Lung (tissue), 12 donors: ENCODE results near the gene RBM8A. TPM values are rescaled to one million over a fixed set of nuclear protein-coding genes. Genes with fewer than 3 reads are reported as not detected.

Experiments
- ATAC-seq: fragments of 200-7000 bp; cut with Tn5 transposase; one replicate; pipeline ENCODE4 v1.9.1; 2020; ENCODE audit warnings: moderate number of reproducible peaks; ENCODE audit not compliant: insufficient read depth, low FRiP score
- DNase-seq, 3 donors: peaks; one replicate each; pipeline ENCODE4 v3.0.0-alpha.2; 2013 to 2017
- H3K27ac ChIP-seq, 2 donors: one replicate each; pipeline ENCODE4 v1.5.1; 2013; ENCODE audit warnings: mild to moderate bottlenecking in 2 of 2, moderate library complexity in 2 of 2, control low read depth in 1 of 2, inconsistent platforms in 1 of 2, low read depth in 1 of 2, low read length in 1 of 2
- H3K27me3 ChIP-seq, 3 donors: one replicate each; pipeline ENCODE4 v1.5.1; 2013; ENCODE audit warnings: low read length in 2 of 3; ENCODE audit not compliant: control insufficient read depth in 3 of 3, insufficient read depth in 3 of 3
- H3K36me3 ChIP-seq, 4 donors: one replicate each; pipeline ENCODE4 v1.5.1; 2013; ENCODE audit warnings: low read length in 4 of 4, mild to moderate bottlenecking in 1 of 4, moderate library complexity in 1 of 4; ENCODE audit not compliant: control insufficient read depth in 4 of 4, insufficient read depth in 4 of 4
- H3K4me1 ChIP-seq, 5 donors: one replicate each; pipeline ENCODE4 v1.5.1; 2013; ENCODE audit warnings: low read length in 5 of 5, mild to moderate bottlenecking in 2 of 5, moderate library complexity in 1 of 5; ENCODE audit not compliant: control insufficient read depth in 5 of 5, insufficient read depth in 5 of 5
- H3K4me3 ChIP-seq: one replicate; pipeline ENCODE4 v1.5.1; 2013; ENCODE audit warnings: mild to moderate bottlenecking, control low read depth, moderate library complexity
- H3K9ac ChIP-seq, 2 donors: one replicate each; pipeline ENCODE4 v1.5.1; 2013; ENCODE audit warnings: low read length in 2 of 2, control low read depth in 1 of 2; ENCODE audit not compliant: insufficient read depth in 1 of 2
- H3K9me3 ChIP-seq, 4 donors: one replicate each; pipeline ENCODE4 v1.5.1; 2013; ENCODE audit warnings: low read length in 3 of 4, mild to moderate bottlenecking in 1 of 4, moderate library complexity in 1 of 4; ENCODE audit not compliant: control insufficient read depth in 4 of 4, insufficient read depth in 3 of 4
- WGBS, 2 donors: extraction: QIAGEN DNeasy Blood & Tissue Kit; methylation state at CpG; one replicate each; pipeline ENCODE4 v1.1.7; 2013; 5-methylcytosine and 5-hydroxymethylcytosine counted together
- polyA plus RNA-seq, 2 donors: library from polyadenylated mRNA; stranded (reverse); fragments of 200-250 nt; gene quantifications; one replicate each; pipeline ENCODE4 v1.2.1, GENCODE V29; 2013
- total RNA-seq, 2 donors: library from RNA; depleted of rRNA in 1 of 2; stranded (reverse); fragments of >200 nt in 1 of 2; gene quantifications; one replicate each; pipeline ENCODE4 v1.2.1, GENCODE V29; 2014 to 2021
- TF ChIP-seq, protein P1 (sequence below): IDR thresholded peaks from 2 replicates; pipeline ENCODE4 v1.5.1; 2012; ENCODE audit warnings: mild to moderate bottlenecking; ENCODE audit errors: control extremely low read depth, extremely low read depth
- donor health status: control.
- donor health status: control.
- donor health status: Bipolar disorder and iron deficiency.
- donor health status: healthy.
- donor health status: DM: yes; HTN: yes; CAD: no.

Gene RBM8A
- total and polyA plus RNA-seq, 4 donors, result 106 to 152 (median 125) TPM

DNA sequence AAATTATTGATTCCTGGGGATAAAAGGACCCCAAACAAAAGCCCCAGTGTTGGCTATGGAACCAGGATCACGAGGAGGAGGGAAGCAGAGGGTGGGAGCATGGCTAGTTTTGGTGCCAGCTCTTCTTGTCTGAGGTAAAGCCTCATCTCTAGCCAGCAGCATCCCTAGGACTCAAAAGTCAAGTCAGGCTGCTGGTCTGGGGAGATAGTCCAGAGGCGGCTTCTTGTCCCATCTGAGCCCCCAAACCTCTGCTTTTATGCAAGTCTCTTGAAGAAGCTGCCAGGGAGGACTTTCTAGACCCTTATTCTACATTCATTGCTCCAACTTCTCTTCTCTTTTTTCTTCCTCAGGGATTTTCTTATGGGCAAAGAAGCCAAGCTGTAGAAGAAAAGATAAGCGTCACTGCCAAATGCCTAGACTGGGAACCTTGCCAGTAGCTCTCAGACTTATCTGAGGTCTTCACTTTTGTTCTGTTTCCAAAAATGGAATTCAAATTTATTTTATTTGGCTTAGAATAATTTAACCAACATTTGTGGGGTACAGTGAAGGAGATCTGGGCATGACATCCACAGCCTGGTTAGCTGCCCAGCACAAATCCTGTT lies 34.7 kb downstream of the RBM8A start:
- Histone ChIP-seq H3K4me3 (no peak overlapping the region), H3K9me3 (no peaks in the 10 kb centered on the region), H3K9ac (peak overlapping the region in 1 of 2 donors; percentile 73), H3K4me1 (peaks cover 3 to 19% (median 12%) of the 10 kb centered on the region in 5 donors), H3K27me3 (no peaks in the 10 kb centered on the region), H3K27ac (peak overlapping the region; percentile 84 to 94), H3K36me3 (peaks cover 0 to 5% (median 0%) of the 10 kb centered on the region in 4 donors)
- DNase-seq (peak; percentile 58 to 78 (median 76)), ATAC-seq (no peak)
- 52 to 65% methylated on average over 3 of the region's 3 CpGs for WGBS, 2 donors
- TF ChIP-seq, protein P1, sequence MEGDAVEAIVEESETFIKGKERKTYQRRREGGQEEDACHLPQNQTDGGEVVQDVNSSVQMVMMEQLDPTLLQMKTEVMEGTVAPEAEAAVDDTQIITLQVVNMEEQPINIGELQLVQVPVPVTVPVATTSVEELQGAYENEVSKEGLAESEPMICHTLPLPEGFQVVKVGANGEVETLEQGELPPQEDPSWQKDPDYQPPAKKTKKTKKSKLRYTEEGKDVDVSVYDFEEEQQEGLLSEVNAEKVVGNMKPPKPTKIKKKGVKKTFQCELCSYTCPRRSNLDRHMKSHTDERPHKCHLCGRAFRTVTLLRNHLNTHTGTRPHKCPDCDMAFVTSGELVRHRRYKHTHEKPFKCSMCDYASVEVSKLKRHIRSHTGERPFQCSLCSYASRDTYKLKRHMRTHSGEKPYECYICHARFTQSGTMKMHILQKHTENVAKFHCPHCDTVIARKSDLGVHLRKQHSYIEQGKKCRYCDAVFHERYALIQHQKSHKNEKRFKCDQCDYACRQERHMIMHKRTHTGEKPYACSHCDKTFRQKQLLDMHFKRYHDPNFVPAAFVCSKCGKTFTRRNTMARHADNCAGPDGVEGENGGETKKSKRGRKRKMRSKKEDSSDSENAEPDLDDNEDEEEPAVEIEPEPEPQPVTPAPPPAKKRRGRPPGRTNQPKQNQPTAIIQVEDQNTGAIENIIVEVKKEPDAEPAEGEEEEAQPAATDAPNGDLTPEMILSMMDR, result no peak

DNA sequence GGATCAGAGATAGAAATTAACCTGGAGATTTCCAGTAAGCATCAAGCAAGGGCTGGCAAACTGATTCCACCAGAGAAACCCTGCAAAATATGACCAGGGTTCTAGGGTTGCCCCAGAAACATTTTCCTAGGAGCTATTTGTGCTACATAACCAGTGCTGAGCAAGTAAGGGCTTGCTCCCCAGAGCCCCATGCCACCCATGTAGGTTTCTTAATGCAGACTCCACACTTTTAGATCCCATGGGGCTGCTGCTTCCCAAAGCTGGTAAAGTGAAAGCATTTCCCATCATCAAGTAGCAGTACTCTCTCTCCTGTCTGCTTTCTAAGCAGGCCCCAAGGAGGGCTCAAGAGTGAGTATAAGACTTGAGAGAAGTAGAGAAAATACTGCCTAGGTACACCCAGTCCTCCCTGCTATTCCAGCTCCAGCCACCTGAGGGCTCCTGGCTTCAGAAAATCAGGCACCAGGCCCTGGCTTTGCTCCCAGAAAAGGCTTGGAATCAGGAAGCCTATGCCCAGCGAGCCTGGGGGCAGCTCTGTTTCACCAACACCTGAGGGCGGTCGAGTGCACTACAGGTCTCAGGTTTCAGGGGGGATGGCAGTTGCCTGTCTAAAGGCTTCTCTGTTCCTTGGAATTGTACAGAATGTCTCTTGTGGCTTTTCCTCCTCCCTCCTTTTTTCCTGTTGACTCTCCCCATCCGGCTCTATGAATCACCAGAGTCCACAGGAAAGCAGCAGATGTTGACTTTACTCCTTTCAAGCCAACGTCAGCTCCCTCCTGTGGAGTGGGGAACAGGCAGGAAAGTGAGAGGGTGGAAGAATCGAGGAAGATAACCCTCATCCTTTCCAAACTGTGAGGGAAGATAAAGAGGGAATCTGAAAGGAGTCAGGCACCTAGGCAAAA lies 35.4 kb downstream of the RBM8A start:
- DNase-seq (peak; percentile 96 to 98 (median 96)), ATAC-seq (peak; percentile 81)
- 9 to 12% methylated on average over 6 of the region's 6 CpGs for WGBS, 2 donors
- TF ChIP-seq, protein P1, result peak; percentile 91
- Histone ChIP-seq H3K9me3 (no peaks in the 10 kb centered on the region), H3K36me3 (peaks cover 0 to 5% (median 0%) of the 10 kb centered on the region in 4 donors), H3K4me1 (peaks cover 3 to 19% (median 12%) of the 10 kb centered on the region in 5 donors), H3K4me3 (no peak overlapping the region), H3K27me3 (no peaks in the 10 kb centered on the region), H3K27ac (peak overlapping the region; percentile 84 to 94), H3K9ac (peak overlapping the region in 1 of 2 donors; percentile 73)

- WGBS, 2 donors, result 50 to 75% methylated on average over 1 of the region's 1 CpG
- peak in 1 of 3 donors; percentile 62 for DNase-seq
Measured at GRCh38 chr1:145891143-145891542, 36.1 kb downstream of the RBM8A start.

More at GRCh38 chr1:145891143-145891542, 36.1 kb downstream of the RBM8A start:
- Histone ChIP-seq H3K4me1 (peaks cover 3 to 19% (median 15%) of the 10 kb centered on the region in 5 donors), H3K4me3 (no peak overlapping the region), H3K9ac (no peak overlapping the region), H3K36me3 (peaks cover 0 to 3% (median 0%) of the 10 kb centered on the region in 4 donors), H3K27me3 (no peaks in the 10 kb centered on the region), H3K27ac (peak overlapping the region; percentile 84 to 94), H3K9me3 (no peaks in the 10 kb centered on the region)
- ATAC-seq, result no peak
- TF ChIP-seq, protein P1, result no peak
